HG02798 (cell line): ENCODE results near the gene AHNAK.
"Not testable (repeated sequence)": the region's sequence is repeated elsewhere in the genome, so short reads cannot be mapped to it uniquely, and the experiment has no call there.

Experiments
- ATAC-seq: cut with Tn5 transposase; IDR thresholded peaks from one replicate; pipeline ENCODE4 v1.9.1; 2021; ENCODE audit warnings: mild to moderate bottlenecking; ENCODE audit not compliant: unreplicated experiment, poor library complexity

AHNAK gene

DNA sequence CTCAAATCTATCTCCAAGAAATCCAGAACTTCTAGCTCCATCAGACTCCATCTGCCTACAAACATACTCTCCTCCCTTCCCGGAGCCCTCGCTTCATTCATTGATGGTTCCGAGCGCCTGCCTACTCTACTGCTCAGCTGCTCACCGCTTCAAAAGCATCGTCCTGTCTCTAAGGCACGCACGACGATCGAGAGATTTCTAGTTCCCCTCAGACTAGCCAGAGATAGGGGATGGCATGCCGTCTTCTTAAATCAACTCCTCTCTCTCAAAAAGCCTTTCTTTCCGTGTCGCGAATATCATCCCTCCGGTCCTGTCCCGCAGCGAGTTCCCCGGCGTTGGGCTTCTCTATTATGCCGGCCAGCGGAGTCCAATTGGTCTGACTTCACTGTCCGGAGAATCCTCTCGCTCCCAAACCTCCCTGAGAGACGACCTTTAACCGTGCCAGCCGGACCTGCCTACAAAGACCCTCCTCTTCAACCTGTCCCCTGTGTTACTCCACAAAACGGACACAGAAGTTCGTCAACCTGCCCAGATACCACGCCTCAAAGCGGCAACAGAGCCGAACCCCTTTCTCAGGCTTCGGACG is 26.5 kb upstream of the AHNAK start:
- no peak for ATAC-seq

GRCh38 chr11:62572431-62572830 is 25.8 kb upstream of the AHNAK start:
- ATAC-seq = no peak

DNA sequence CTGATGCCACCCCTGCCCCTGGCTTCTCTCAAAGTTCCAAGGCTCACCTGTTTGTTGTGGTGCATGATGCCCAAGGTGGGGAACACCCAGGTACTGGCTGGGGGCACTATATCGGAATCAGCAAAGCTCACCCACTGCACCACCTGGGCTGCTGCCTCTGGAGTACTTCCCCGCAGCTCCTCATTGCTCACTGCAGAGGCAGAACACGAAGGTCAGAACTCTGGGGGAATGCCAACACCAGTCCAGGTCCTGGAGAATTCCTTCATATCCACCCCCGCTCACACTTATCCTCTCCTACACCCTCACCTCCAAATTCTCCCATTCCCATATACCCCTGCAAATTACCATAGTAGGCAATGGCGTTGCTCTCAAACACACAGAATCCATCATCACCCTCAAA is 24.9 kb upstream of the AHNAK start:
- ATAC-seq = not testable (repeated sequence)

- ATAC-seq = not testable (repeated sequence)
Measured at GRCh38 chr11:62570903-62571302, 24.3 kb upstream of the AHNAK start.

GRCh38 chr11:62569611-62570010 is 23.0 kb upstream of the AHNAK start:
- no peak for ATAC-seq

GRCh38 chr11:62567018-62567633 is 20.5 kb upstream of the AHNAK start:
- ATAC-seq = no peak

DNA sequence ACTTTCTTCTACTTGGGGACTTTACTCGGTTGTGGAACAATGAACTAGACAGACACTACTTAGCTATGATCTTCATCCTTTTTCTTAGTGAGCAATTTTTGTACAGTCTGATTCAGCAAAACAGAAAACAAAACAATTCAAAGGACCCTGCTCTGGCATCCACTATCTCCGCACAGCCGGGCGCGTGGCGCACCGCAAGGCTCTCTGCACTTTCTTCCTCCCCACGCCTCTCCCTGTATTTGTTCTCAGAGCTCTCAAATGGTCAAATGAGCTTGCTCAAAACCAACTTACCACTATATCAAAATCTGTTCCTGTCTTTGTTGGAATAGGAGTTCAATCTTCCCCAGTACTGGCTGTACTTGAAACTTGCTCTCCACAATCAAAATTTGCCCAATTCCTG is 19.6 kb upstream of the AHNAK start:
- ATAC-seq = no peak

- ATAC-seq = no peak
Measured at GRCh38 chr11:62565100-62565802, 18.6 kb upstream of the AHNAK start.

GRCh38 chr11:62561677-62562230 is 15.1 kb upstream of the AHNAK start:
- not testable (repeated sequence) for ATAC-seq

- ATAC-seq = no peak
Measured at GRCh38 chr11:62560566-62561103, 14.0 kb upstream of the AHNAK start.

GRCh38 chr11:62559626-62560025 is 13.0 kb upstream of the AHNAK start:
- not testable (repeated sequence) for ATAC-seq

DNA sequence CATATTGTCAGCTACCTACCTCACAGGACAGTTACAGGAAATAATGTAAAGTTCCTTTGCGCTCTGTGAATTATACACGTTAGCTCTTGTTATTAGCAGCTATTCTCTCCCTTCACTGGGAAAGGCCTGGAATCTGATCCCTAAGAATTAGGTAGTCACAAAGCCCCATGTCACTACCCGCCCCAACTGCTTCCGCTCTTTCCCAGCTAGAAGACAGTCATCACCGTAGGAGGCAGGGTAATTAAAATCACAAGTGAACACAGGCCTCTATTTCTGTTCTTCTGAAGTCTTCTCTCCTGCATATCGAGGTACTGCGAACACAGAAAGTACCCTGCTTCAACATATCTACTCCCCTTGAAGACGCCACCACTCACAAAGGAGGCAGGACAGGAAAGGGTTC is 12.6 kb upstream of the AHNAK start:
- no peak for ATAC-seq

DNA sequence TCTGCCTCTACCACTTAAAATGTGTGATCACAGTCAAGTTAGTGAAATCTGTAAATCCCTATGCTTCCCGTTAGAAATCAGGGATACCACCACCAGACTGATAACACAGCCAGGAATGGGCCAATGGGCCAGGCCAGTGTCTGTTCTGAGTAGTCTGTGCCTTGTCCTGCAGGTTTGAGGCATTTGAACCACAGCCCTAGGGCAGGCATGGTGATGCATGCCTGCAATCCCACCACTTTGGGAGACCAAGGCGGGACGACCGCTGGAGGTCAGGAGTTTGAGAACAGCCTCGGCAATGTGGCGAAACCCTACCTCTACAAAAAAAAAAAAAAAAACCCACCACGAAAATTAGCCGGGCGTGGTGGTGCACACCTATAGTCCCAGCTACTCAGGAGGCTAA is 12.1 kb upstream of the AHNAK start:
- no peak for ATAC-seq

DNA sequence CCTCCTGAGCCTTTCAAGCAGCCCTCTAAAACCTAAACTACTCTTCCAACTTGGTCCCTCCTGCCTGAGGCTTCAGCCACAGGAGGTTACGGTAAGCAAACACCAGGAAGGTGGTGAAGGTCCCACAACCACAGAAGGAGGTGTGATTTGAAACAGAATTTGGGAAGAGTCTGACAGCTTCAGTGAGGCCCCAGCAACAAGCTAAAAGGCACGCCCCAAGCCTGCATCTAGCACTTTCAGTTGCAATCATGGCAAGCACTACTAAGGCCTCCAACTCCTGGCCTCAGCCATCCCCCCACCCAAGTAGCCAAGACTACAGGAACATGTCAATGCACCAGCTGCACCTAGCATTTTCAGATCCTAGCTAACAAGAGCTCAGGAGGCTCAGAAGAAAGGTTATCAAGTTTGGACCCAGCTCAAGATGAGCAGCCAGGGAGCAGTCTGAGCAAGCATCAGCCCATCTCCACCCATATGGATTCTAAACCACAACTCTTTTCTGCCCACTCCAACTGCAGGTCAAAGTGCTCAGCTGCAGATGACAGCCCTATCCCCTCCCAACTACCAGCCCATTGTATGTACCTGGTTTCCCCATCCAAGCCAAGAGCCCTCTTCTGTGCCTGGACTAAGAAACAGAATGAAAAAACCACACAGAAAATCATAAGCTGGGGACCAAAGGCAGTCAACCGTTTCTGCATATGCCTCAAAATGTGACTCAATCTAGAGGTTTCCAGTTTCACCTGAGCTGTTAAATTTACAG is 10.4 kb upstream of the AHNAK start:
- ATAC-seq = peak; percentile 22

DNA sequence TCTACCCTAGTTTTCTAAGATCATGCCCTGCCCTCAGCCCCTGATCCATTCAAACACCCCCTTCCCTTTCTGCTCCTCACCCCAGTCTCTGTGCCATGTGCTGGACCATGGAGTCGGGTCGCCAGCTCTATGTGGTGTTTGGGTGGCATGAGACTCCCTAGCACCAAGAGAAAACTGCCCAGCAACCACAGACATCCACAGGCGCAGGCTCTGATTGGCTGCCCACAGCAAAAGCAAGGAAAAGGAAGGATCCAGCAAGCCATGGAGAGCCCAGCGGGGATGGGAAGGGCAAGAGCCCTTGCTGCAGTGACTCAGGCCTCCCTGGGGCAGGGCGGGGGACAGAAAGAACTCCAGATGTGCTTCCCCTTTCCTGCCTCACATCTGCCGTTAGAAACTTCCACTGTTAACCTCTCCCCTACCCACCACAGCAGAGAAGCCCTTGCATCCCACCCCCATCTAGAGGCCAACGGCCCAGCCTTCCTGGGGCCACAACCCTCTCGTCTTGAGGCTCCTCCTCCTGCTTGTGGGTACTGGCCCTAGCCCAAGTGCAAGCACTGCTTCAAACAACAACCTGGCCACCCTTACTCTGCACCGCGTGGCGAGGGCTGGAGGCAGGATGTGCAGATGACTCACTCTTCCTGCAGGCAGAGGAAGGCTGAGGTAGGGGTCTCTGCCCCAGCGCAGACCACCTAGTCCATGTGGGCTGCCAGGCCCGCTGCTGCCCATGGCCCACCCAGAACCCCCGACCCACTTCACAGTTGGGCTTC is 9.7 kb upstream of the AHNAK start:
- peak; percentile 41 for ATAC-seq

DNA sequence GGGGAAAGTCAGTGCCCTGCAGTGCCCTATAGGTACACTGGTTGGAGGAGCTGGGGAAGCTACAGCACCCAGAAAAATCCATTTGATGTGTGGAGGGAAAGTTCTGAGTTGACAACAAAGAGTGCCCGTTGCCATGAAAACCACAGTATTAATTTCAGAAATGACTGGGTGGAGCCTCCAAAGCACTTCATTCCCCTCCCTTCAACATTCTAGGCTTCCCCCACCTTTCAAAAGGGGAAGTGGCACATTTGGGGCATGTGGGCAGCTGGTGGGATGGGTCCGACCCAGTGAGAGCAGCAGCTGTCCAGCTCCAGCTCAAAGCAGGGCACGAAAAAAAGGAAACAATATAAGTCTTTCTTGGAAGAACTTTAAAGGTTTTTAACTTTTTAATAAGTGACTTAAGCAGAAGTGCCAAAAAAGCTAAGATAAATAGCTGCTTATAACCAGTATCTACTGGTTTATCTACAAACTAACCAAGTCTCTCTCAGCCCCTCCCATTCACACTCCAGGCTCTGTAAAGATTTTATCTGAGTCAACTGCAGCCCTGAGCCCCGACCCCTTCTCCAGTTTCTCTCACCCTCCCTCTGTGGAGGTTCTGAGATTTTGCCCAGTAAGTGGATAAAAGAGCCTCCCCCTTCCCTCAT is 9.0 kb upstream of the AHNAK start:
- ATAC-seq = peak; percentile 33

GRCh38 chr11:62554387-62555167 is 8.0 kb upstream of the AHNAK start:
- no peak for ATAC-seq

DNA sequence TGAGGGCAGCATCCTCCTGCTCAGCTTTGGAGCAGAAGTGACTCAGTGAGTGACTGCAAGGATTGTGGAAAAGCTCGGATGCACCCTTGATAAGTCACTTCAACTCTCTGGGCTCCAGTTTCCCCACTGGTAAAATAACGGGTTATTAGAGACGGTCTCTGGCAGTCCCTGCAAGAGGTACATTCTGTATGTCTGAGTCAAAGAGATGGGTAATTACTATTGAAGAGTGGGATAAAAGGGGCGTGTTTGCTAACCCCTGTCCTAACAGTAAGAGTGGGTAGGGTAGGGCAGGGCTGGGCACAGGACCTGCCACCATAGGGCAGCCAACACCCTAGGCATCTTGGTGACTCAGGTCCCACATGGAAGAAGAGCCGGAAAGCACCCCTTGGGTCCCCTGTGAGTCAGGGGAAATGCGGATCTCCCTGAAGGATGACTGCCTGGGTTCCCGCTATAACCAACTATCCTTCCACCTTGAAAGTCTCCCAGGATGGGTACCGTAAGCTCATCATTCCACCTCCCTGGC is 7.3 kb upstream of the AHNAK start:
- ATAC-seq = no peak
